HG03108 (cell line): ENCODE data around the gene FAM240A.
"Not testable (repeated sequence)": the region's sequence is repeated elsewhere in the genome, so short reads cannot be mapped to it uniquely, and the experiment has no call there.

Experiments used
- ATAC-seq: cut with Tn5 transposase; IDR thresholded peaks from one replicate; pipeline ENCODE4 v1.9.1; 2021; ENCODE audit warnings: moderate library complexity; ENCODE audit not compliant: unreplicated experiment

Gene FAM240A

GRCh38 chr3:46612324-46612723, at the start of gene FAM240A:
Gene FAM240A, plus strand, starts transcription at chr3:46612525. Its CDS starts 159 bp downstream, at chr3:46612684.
- no peak for ATAC-seq

DNA sequence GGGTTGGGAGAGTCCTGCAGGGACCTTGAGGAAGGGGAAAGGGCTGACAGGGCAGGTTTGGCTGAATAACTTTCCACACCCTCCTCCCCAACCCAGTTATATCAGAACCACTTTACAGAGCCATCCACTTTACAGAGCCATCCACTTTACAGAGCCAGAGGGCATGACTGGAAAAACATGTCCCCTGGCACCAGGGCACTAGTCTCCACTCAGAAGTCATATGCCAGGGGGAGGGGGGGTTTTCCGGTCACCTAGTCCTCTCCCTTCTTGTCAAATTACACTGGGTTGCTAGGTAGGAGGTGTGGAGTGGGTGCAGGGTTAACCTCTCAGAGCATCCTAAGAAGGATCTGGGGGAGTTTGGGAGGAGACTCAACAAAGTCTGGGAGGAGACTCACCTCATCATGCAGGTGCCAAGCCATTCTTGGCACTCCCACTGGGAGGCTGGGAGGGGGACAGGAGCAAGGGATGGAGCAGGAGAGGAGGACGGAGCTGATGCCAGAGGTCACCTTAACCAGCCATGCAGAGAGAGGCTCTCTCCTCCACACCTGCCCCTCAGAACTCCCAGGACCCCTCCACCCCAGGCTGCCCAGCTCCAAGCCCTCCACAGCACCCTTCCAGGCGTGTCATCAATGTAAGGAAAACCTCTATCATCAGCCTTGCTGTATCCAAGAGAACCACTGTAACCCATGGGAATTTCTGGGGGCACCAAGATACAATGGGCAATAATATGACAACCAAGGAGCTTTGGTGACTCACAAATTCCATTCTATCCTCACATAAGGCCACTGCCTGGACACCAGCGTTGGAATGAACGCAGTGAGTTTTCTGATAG, 47.9 kb upstream of the FAM240A start:
- ATAC-seq = no peak

DNA sequence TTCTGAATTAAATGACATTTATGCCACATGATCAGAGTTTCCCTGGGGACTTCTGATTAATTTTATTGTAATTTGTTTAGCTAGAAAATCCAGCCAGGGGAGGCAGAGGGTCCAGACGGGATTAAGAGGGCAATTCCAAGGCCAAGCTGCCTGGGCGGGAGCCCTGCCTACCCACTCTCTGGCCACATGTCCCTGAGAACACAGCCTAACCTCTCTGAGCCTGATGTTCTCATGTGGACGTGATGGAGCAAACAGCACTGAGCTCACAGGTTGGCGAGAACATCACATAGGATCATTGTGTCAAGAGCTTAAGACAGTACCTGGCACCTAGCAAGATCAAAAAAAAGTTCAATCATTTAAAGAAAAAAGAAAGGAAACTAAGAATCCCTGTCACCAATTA, 47.2 kb upstream of the FAM240A start:
- ATAC-seq = no peak

DNA sequence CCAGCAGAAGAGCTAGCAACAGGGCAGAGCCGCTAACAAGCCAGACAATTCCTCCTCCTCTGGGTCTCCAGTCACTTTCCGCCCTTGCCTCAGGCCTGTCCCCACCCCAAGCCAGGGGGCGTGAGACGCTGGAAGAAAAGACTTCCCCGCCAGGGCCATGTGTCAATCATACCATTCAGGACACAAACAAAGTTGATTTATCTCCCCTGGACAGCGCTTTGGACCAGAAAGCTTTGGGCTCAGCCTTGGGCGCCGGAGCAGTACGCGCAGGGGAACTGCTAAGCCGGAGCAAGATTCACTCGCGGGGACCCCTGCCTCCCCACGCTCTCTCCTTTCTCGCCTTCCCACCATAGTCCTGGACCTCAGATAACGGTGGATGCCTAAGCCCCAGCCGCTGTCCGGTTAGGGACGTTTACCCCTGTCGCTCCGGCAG, 46.7 kb upstream of the FAM240A start:
- ATAC-seq = no peak

GRCh38 chr3:46566040-46566641, 46.2 kb upstream of the FAM240A start, which contains the start of gene LRRC2:
Gene LRRC2, minus strand, starts transcription at chr3:46566302. Its CDS starts 14,711 bp downstream, at chr3:46551591.
- no peak for ATAC-seq

DNA sequence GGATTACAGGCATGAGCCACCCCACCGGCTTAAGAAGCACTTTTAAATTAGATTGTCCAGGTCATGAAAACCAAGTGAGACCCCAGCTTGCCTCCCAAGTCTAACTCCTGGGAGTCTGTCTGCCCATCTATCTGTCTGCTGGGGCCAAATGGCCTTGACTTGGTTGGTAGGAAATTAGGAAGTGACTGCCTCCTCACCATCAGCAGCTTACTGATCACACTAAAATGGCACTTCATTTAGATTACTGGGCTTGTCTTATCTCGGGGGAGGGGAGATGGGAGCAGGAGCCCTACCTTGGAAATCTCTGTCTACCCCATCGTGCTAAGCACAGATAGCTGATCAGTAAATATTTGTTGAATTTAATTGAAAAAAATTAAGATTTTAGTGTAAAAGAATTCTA, 40.6 kb upstream of the FAM240A start:
- ATAC-seq = no peak

- ATAC-seq = no peak
These were observed 38.6 kb upstream of the FAM240A start for GRCh38 chr3:46573701-46574100.

- ATAC-seq = no peak
These were observed 38.1 kb upstream of the FAM240A start for GRCh38 chr3:46574243-46574646.

DNA sequence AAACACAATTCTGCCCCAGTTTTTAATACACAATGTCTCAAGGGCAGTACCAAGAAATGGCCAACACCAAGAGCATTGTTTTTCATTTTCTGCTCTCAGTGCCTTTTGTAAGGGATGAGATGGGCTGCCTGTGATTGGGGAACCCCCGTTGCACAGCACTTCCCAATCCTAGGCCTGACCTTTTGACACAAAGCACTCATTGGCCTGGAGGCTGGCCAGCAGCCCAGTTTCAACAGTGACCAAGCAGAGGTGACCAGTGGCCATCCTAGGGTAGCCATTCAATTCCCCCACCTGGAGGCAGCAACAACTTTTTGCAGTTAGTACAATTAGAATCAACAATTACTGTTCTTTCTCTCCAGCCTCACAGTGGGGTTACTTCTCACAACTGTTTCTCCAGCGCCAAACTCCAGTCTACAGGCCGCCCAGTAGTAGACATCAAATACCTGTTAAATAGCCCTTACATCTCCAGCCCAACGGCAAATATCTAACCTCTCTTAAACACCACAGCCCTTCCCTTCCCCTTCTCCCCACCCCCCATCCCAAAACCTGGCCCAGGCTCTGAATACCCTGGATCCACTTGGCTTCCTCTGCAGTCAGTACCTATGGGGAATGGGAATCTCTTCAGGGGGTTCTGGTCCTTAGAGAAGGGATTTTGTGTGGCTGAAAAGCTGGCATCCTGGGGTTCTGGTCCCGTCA, 37.3 kb upstream of the FAM240A start:
- ATAC-seq = no peak

- no peak for ATAC-seq
These were observed 36.6 kb upstream of the FAM240A start for GRCh38 chr3:46575577-46576222.

GRCh38 chr3:46576386-46576785, 35.9 kb upstream of the FAM240A start:
- no peak for ATAC-seq

DNA sequence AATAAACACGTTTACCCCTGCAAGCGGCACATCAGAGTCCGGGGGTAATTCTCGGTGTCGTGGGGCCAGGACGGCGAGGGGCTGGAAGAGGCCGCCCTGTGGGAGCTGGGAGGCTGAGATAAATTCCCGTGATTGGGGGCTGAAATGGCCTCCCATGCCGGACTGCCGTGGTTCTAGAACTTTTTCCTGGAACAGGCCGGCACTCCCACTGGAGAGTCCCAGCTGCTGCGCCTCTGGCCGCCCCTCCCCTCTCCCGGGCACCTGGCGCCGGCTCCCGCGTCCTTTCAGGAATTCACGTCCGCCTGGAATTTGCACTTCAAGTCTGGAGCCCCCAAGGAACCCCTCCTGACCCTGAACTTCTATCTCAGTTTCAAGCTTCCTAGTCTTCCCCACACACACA, 35.4 kb upstream of the FAM240A start:
- no peak for ATAC-seq

GRCh38 chr3:46577580-46578249, 34.6 kb upstream of the FAM240A start:
- ATAC-seq = not testable (repeated sequence)

DNA sequence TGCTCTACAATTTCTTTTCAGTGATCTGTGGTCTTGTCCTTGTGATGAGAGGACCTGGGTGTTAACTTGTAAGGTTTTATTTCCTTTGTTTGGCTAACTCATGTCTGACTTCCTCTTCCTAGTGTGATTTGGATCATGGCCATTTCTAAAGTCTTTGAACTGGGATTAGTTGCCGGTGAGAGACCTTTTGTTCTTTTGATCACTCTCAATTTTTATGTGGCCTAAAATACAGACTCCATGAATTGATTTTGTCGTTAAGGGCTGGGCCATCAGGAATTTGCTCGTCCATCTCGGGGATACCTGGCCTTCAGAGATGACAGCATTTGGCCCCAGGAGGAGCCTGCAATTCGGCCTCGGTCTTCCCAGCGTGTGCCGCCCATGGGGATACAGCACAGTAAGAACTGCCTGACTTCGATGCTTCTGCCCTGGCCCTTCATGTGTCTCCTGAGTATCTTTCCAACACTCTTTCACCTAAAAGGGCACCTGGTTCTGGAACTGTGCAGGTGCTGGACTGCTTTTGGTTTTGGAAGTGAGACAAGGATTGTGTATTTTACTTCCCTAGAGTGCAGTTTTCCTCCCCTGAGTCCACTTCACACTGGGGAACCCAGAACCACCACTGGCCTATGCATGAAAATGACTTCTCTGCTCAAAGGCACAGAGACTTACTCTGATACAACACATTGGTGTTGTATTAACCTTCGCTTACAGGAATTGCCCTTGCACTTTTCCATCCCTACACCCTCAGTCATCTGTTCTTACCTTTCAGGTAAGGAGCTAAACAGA, 33.2 kb upstream of the FAM240A start:
- no peak for ATAC-seq

DNA sequence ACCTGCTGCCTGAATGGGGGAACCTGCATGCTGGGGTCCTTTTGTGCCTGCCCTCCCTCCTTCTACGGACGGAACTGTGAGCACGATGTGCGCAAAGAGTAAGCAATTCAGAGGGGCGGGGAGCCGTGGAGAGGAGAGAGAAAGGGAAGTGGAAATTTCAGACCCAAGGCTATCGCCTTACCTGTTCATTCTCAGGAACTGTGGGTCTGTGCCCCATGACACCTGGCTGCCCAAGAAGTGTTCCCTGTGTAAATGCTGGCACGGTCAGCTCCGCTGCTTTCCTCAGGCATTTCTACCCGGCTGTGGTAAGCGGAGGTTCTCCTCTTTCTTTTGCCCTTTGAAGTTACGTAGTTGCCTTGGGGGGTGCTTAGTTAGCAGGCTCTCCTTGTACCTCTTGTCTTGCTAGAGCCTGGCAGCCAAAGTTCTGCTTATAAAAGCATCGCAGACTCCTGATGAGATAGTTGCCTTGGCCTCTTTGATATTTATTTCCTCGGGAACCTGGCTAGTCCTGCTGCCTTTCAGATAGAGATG, 32.5 kb upstream of the FAM240A start:
- no peak for ATAC-seq

GRCh38 chr3:46580675-46581074, 31.6 kb upstream of the FAM240A start:
- no peak for ATAC-seq

- ATAC-seq = no peak
These were observed 27.5 kb upstream of the FAM240A start for GRCh38 chr3:46584598-46585467.

DNA sequence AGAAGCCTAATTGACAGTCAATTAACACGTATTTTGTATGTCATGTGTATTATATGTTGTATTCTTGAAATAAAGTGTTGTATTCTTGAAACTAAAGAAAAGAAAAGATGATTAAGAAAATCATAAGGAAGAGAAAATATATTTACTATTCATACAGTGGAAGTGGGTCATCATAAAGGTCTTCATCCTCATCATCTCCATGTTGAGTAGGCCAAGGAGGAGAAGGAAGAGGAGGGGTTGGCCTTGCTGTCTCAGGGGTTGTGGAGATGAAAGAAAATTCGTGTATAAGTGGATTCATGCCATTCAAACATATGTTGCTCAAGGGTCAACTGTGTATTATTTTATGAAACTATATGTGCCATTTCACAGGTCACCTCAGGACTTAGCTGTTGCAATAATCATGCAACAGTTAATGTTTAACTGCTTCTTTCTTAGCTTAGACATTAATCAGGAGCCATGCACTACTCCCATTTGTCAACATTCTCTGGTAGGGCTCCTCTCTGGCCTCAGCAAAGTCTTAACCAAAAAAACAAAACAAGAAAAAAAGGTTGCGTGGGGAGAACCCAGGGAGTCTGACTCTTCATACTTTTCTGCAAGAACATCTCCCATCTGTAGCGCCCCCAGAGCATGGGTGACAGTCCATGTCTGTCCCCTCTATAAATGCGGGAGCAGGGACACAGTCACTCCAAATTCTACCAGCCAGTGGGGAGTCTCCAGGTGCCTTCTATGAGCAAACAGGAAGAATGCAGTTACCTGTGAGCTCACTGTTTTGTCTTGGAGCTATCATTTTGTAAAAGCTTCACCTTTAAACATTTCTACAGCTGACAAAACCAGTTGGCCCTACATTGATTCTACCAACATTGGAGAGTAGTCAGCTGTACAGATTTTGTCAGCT, 26.3 kb upstream of the FAM240A start:
- no peak for ATAC-seq
